ENCODE measurements around the gene TMPRSS7. TPM values are rescaled to one million over a fixed set of nuclear protein-coding genes. Genes with fewer than 3 reads are reported as not detected.
"Not testable (repeated sequence)": the region's sequence is repeated elsewhere in the genome, so short reads cannot be mapped to it uniquely, and the experiment has no call there.

Gene TMPRSS7
- total RNA-seq, 1 donor from 2014 or later, result 0.15 TPM

DNA sequence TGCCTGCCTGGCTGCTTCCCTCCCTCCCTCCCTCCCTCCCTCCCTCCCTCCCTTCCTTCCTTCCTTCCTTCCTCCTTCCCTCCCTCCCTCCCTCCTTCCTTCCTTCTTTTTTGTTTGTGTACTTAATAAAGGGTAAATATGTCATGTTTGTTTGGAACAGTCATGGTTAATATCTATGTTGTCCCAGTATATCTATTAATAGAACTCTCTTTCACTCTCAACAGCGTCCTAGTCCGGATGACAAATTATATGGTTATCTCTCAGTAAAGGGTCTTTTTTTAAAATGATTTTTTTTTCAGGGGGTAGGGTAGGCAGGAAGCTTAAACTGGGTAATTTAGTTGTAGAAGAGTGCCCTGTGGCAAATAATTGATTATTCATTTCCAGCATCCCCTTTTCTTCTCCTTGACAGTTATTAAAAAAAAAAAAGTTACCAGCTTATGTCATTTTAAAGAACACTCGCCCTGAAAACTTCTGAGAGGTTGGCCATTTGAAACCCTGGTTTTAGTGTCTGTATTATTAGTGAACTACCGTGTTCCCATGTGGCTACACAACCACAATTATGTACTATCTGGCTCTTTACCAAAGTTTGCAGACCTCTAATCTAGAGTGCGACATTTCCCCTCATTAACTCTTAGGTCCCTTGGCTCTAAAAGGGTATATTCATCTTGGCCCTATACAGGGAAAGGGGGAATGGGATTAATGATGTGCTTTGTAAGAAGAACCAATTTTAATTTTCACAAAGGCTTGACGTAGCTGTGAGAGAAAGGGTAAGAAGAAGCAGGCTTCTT lies 22.1 kb upstream of the TMPRSS7 start:
- DNase-seq (ENCODE audit: low read depth), result no peak

DNA sequence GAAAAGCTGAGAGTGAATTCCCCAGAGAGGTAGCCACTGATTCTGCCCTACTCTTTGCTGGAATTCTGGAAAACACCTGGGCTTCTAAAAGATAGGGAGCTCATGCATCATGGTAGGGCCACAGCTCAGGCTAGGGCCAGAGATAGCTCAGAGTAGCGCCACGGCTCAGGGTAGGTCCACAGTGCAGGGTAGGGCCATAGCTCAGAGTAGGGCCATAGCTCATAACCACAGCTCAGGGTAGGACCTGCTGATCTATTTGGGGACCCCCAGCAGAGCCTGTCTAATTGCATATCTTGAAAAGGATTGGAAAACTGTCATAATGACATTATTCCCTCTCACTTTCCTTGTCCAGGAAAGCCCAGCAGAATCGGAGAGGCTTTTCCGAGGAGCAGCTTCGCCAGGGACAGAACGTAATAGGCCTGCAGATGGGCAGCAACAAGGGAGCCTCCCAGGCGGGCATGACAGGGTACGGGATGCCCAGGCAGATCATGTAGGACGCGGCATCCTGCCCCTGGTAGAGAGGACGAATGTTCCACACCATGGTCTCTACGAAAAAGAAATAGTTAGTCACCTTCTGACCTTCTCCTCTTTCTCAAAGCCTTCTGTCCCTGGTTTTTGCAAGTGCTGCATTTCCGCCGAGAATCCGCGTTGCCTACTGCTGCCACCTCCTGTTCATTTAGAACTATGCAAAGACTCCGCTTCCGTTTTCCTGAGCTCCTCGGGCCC lies 21.3 kb upstream of the TMPRSS7 start:
- peak; percentile 72 for DNase-seq (ENCODE audit: low read depth)

DNA sequence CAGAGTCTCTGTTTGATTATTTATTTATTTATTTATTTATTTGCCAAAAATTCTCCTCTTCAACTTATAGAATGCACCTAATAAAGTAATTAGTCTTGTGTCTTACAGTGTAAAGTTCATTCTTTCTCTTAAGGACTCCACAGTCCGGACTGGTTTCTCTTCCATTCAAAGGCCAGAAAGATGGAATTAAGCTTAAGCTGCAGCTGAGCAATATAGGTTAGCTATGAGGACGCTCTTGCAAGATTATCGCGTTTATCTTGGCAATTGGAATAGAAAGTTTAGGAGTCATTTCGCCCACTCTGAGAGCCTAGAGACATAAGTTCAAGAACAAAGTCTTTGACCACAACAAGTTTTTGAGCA lies 20.8 kb upstream of the TMPRSS7 start:
- DNase-seq (ENCODE audit: low read depth), result no peak

DNA sequence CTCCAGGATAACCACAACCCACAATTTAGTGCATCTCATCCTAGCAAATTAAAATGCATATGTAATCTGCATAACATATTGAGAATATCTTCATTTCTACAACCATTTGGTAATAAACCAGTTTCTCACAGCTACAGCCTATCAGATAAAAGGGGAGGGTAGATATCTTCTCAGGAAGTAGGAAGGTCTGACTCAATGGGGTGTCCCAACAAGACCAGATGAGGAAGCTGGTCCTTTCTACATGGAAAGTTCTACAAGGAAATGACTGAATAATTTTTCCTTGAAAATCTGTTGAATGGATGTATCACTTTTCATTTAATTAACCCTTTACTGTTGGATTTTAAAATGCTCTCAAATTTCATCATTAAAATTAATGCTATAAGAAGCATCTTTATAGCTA lies 17.4 kb upstream of the TMPRSS7 start:
- DNase-seq (ENCODE audit: low read depth), result no peak

DNA sequence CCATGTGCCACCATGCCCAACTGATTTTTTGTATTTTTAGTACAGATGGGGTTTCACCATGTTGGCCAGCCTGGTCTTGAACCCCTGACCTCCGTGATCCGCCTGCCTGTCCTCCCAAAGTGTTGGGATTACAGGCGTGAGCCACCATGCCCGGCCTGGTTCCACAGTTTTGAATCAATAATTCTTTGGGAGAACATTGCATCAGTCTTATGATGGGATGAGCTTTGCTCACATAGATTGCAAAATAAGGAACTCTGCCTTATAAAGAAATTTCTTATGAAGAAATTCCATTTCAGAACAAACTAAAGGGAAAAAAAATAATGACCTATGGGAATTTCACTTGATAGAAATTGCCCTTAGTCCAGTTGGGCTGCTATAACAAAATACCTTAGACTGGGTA lies 15.8 kb upstream of the TMPRSS7 start:
- no peak for DNase-seq (ENCODE audit: low read depth)

DNA sequence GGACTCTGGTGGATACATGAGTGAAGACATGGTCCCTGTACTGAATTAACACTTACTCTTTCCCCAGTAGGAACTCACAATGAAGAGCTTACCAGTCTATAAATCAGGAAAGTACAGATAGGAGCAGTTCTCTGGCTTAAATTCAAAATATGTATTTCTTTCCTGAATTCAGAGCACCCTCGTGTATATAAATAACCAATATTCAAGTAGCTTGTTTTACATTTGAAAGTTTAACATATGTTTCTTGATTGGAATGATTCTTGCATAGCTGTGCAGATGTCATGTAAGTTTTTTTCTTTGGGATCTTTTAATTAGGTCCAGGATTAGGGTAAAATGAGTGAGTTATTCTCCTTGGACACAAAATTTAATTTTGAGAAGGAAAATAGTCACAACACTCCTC lies 14.8 kb upstream of the TMPRSS7 start:
- DNase-seq (ENCODE audit: low read depth), result no peak

DNA sequence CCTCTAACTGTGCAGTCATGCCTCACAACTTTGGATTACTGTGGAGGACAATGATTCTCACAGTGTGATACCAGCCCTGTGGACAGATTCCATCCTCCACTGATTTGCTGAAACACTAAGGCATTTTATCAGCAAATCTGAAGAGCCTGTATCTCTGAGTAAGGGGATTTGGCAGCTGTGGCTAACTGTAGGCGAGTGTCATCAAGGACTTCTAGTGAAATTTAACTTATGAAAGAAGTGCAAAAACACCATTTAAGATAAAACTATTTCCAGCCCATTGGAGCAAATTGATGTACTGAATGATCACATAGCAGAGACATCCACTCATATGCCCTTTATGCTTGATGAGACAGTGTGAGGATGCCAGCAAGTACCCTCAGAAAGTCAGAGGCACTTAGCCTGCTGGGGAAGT lies 13.9 kb upstream of the TMPRSS7 start:
- peak; percentile 57 for DNase-seq (ENCODE audit: low read depth)

DNA sequence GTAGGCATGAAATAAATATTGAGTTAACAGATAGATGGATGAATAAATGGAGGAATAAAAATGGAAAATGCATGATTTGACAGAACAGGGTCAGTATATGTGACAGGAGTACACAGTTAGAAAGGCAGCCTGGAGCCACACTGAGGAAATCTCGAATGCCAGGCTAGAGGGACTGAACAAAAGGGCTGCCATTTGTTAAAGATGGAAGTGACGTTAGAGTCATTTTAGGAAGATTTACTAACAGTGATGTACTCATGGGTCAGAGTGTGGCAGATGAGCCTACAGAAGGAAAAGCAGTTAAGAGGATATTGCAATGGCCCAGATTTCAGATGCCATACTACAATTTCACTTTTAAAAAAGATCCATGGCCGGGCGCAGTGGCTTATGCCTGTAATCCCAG lies 7.4 kb upstream of the TMPRSS7 start:
- DNase-seq (ENCODE audit: low read depth), result no peak

DNA sequence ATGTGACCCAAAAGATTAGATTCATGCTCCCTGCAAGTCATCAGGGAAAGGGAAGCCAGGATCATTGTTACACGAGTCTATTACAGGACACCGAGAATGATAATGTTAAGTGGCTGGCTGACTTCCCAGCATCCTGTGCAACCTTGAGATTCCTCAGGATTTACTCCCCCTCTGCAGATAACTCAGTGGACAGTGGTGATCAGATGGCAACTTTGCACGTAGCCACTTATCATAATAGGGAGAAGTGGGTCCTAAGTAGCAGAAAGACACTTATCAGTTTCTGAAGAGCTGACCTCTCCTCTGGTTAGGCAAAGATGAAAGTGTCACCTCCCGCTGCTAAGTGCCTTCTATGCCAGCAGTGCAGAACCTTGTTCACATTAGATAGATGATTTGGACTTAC lies 6.7 kb upstream of the TMPRSS7 start:
- no peak for DNase-seq (ENCODE audit: low read depth)

DNA sequence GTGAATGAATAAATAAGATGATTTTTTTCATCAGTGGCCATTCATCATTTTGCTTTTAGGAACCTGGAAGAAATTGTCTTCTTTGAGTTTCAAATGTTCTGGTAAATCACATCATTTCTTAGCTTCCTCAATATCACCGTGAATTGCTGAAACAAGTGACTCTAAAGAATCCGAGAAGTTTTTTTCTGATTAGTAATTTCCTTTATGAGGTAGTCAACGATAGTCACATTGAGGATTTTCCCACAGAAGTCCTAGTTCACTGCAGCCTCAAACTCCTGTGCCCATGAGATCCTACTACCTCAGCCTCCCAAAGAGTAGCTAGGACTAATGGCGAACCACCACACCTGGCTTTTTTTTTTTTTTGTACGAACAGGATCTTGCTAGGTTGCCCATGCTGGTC lies 3.6 kb upstream of the TMPRSS7 start:
- no peak for DNase-seq (ENCODE audit: low read depth)

DNA sequence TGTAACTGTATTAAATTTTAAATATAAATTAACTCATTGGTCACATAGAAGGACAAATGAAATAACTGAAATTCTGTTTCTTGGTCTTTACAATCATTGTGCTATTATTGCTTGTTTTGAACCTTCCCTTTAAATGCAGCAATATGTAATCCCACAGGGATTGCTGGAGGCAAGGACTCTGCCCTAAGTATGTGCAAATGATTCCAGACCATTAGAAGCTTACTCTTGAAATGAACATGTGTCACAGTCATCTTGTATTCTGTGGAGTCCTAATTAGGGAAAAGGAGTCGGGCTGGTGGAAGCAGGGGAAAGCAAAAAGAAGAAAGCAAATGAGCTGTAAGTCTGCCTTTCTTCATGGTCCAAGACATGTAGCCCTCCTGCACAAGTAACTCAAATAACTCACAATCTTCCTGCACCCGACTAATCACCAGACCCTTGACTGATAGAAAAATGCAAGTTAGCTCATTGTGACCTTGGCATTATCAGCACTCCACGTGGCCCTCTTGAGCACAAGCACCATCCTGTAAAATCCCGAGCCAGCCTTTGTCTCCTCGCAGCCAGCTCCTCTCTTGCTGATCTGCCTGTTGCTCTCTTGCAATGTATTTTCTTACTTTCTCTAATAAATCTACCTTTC lies 2.3 kb upstream of the TMPRSS7 start:
- no peak for DNase-seq (ENCODE audit: low read depth)

DNA sequence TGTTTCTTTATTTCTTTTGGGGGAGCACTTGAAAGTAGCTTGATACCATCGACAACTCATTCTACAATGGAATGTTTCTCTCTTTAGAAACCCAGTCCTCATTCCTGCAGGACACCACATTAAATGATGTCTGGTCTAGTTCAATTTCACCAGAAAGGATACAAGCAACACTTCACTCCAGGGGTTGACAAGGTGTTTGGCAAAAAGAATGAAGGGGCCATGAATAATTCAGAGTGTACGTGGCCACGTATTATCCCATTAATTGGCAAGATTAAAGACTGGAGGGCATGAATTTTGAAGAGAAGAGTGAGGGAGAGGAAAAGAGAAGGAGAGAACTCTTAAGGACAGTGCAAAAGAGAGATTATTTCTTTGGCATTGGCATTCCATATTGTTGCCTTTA lies 705 bp downstream of the TMPRSS7 start:
- DNase-seq (ENCODE audit: low read depth), result no peak

DNA sequence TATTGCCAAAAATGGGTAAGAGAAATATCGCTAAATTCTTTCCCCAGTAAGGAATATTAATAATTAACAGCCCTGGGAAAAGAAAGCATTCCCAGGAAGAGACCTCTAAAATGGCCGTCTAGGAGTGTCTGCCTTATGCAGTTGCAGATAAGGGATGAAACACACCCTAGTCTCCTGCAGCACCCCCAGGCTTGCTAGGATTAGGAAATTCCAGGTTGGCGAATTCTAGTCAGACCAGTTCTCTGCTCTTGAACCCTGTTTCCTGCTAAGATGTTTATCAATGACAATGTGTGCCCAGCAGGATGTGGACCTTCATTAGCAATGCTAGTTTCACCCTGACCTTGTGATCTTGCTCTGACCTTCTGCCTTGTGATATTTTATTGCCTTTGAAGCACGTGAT lies 2.7 kb downstream of the TMPRSS7 start:
- not testable (repeated sequence) for DNase-seq (ENCODE audit: low read depth)

DNA sequence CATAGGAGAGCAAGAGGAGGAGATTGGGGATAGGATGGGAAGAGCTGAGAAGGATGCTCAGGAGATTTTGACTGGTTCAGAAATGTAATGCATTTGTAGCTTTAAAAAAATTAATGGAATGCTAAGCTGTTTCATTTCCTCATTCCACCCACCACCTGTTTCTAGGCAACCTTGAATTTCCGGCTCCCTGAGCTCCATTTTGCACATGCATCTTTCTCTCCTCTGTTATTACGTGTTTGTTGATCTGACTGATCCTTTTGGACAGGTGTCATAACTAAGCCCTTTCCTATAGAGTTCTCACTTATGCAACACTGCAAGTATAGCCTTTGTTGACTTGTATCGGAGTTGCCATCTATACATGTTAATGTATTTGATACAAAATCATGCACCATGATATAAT lies 4.3 kb downstream of the TMPRSS7 start:
- DNase-seq (ENCODE audit: low read depth), result peak; percentile 73

DNA sequence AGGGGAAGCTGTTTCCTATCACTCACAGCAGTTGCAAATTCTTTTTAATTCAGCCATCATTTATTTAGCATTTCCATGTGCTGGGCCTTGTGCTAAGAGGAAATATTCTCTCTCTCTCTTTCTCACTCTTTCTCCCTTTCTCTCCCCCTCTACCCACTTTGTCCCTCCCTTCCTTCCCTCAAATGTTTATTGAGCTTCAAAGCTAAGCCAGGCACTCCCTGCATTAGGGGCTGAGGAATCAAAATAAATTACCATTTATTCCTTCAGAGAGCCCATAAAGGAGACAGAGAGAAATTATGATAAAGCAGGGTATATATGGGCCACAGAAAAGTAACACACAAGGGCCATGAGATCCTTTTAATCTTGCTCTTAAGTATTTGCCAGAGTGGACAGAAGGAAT lies 6.8 kb downstream of the TMPRSS7 start:
- DNase-seq (ENCODE audit: low read depth), result no peak

DNA sequence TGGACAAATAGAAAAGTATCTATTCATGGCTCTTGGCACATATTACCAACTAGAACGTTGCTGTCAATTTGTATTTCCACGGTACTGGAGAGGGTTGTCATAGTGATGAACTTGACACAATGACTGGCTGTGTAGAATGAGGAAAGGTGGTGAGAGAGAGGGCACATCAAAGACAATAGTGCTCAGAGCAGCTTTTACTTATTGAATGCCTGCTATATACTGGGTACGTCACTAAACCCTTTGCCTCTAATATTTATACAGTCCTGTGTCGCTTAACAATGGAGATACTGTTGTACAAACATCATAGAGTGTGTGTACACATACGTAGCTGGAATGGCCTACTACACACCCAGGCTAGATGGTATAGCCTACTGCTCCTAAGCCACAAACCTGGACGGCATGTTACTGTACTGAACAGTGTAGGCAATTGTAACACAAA lies 8.3 kb downstream of the TMPRSS7 start:
- peak; percentile 62 for DNase-seq (ENCODE audit: low read depth)

DNA sequence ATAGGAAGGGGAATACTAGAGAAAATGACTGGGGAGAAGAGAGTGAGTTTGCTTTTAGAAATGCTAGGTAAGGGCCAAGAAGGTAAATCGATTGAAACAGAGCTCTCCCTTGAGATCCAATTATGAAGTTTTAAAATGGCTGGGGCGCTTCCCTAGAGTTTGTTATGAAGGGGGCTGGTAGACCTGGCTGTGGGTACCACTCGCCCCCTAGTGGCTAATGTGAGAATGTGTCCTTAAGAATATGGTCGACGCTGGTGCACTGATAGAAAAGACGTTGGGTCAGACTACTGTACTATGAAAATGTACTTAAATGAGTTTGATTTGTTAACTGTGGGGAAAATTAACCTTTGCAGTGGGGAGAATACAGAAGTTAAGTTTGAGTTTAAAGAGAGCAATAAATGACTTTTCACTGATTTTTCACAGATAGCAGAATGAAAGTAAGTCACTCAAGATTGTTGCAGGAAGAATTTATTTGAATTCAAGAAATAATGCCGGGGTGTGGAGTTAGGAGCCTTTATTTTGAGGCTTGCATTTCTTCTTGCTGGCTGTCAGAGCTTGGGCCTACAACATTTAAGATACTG lies 9.2 kb downstream of the TMPRSS7 start:
- peak; percentile 60 for DNase-seq (ENCODE audit: low read depth)

DNA sequence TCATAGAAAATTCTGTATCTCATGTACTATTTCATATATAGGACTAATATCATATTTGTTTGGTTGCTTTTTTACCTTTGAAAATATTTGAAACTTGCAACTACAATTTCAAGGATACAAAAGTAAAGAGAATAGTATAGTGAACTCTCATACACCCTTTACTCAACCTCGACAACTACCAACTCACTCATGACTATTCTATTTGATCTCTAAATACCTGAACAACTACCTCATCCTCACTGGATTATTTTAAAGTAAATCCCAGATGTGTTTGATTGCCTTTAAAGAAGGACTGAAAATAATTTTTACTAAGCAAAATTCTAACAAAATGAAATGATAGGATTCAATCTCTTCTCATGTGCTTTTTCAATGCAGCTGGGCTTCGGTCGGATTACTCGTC lies 12.1 kb downstream of the TMPRSS7 start:
- DNase-seq (ENCODE audit: low read depth), result peak; percentile 28

DNA sequence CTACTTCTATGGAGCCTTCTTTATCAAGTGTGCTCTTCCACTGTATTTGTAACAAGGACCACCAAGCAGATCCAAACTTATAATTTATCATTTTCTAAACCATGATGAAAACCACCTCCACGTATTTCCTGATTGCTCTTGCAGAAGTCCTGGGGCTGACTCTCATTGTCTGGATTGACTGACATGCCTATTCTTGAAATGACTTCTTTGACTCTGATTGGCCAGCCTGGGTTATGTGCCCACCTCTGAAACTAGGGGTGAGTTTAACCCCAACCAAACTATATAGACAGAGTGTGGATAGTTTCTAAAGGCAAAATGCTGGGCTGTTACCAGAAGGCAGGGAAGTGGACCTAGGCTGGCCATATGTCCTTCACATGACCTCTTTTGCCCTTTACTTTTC lies 12.7 kb downstream of the TMPRSS7 start:
- DNase-seq (ENCODE audit: low read depth), result no peak

DNA sequence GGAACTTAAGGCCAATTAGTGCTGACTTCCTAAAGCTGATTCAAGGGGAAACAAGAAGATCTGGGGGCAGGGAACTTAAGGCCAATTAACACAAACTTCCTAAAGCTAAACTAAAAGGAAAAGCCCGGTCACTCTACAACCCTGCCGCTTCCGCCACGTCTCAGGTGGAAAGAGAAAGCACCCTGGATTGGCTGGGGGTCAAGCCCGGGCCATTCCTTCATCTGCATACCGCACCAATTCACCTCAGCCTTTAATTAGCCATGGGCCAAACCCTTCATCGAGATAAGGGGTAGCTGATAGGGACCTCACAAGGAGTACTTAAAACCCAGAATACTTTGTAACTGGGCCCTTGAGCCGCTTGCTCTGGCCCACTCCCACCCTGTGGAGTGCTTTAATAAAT lies 14.4 kb downstream of the TMPRSS7 start:
- DNase-seq (ENCODE audit: low read depth), result no peak

DNA sequence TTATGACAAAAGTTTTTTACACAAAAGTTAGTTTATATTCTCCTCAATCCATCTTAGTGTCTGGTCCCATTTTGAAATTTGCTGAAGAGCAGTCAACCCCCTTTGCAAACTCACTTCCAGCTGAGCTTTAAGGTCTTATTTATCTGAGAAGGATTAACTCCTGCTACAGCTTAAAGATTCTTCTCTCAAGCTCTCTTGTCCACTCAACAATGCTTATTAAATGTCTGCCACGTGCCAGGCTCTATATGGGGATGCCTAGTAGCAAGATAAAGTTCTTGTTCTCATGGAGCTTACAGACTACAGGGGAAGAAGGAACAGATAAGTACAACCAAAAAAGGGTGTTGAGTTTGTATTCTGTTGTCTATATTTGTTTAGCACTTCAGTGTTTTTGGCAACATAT lies 18.7 kb downstream of the TMPRSS7 start:
- no peak for DNase-seq (ENCODE audit: low read depth)

DNA sequence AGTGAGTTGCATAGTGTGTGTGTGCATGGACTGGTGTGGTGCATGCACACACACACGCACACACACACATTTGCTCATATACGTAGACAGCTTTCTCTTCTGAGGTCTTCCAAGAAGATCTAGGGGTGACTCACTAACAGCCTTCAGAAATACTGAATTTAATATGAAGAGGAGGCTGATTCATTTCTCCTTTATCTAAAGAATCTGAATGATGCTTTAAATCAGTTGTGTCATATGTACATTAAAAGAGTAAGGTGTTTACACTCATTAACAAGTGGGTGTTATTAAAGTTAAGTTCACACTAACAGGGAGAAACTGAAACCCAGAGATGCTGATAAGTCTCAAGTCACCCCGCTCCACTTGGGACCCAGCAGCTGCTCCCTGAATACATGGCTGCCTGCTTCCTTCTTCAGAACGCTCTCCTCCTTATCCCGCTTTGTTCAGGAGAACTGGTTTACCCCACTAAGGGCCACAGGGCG lies 22.0 kb downstream of the TMPRSS7 start:
- DNase-seq (ENCODE audit: low read depth), result peak; percentile 21

DNA sequence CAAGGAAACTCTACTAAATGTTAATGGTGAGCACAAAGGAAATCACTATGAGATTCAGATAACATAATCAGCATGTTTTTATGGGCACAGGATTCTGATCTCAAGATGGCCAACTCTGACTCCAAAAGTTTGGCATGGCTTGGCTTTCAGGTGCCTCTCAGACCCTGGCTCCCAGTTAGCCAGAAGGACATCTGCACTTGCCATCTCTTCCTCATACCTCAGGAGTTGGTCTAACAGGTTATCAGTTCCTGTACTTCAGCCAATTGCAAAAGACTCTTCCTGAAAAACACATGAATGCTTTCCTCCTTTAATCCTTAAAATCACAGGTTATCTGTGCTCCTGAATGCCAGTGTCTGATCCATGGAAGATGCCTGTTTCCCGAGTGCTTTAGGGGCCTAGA lies 25.0 kb downstream of the TMPRSS7 start:
- DNase-seq (ENCODE audit: low read depth), result peak; percentile 10

All from renal cortical epithelial cell (primary cell).